ENCODE results near the gene CCZ1.
"Not testable (repeated sequence)": the region's sequence is repeated elsewhere in the genome, so short reads cannot be mapped to it uniquely, and the experiment has no call there.

The CCZ1 gene

GRCh38 chr7:5908835-5909234 is 10.3 kb downstream of the CCZ1 start:
- DNase-seq (ENCODE audit: low read depth in 2 of 2) = not testable (repeated sequence)

GRCh38 chr7:5916529-5916928 is 18.0 kb downstream of the CCZ1 start:
- not testable (repeated sequence) for DNase-seq (ENCODE audit: low read depth in 2 of 2)

- not testable (repeated sequence) for DNase-seq (ENCODE audit: low read depth in 2 of 2)
Observed at GRCh38 chr7:5924180-5924579, 25.6 kb downstream of the CCZ1 start.

GRCh38 chr7:5924630-5925029 is 26.1 kb downstream of the CCZ1 start:
- DNase-seq (ENCODE audit: low read depth in 2 of 2) = not testable (repeated sequence)

GRCh38 chr7:5926263-5926870 is 27.8 kb downstream of the CCZ1 start:
- not testable (repeated sequence) for DNase-seq (ENCODE audit: low read depth in 2 of 2)

- not testable (repeated sequence) for DNase-seq (ENCODE audit: low read depth in 2 of 2)
Observed at GRCh38 chr7:5930290-5930689, 31.8 kb downstream of the CCZ1 start.

GRCh38 chr7:5931250-5931649 is 32.7 kb downstream of the CCZ1 start:
- DNase-seq (ENCODE audit: low read depth in 2 of 2) = not testable (repeated sequence)

- DNase-seq (ENCODE audit: low read depth in 2 of 2) = not testable (repeated sequence)
Observed at GRCh38 chr7:5931905-5932644, 33.5 kb downstream of the CCZ1 start.

GRCh38 chr7:5934945-5935450 is 36.5 kb downstream of the CCZ1 start:
- not testable (repeated sequence) for DNase-seq (ENCODE audit: low read depth in 2 of 2)

- DNase-seq (ENCODE audit: low read depth in 2 of 2) = not testable (repeated sequence)
Observed at GRCh38 chr7:5963205-5963604, 64.7 kb downstream of the CCZ1 start.

GRCh38 chr7:5963810-5964209 is 65.3 kb downstream of the CCZ1 start:
- DNase-seq (ENCODE audit: low read depth in 2 of 2) = not testable (repeated sequence)

GRCh38 chr7:5970347-5970911 is 71.9 kb downstream of the CCZ1 start, which contains the start of gene RSPH10B:
TSS of gene RSPH10B (minus strand) at chr7:5970689. CDS start at chr7:5967116, 3,573 bp downstream.
- DNase-seq (ENCODE audit: low read depth in 2 of 2) = not testable (repeated sequence)

GRCh38 chr7:5973580-5973979 is 75.0 kb downstream of the CCZ1 start:
- not testable (repeated sequence) for DNase-seq (ENCODE audit: low read depth in 2 of 2)
